GM19324 (cell line): ENCODE results near the gene CST9L.

Experiments
- ATAC-seq: cut with Tn5 transposase; IDR thresholded peaks from one replicate; pipeline ENCODE4 v1.9.1; 2021; ENCODE audit warnings: mild to moderate bottlenecking, moderate library complexity; ENCODE audit not compliant: unreplicated experiment, low FRiP score

Gene CST9L, protein sequence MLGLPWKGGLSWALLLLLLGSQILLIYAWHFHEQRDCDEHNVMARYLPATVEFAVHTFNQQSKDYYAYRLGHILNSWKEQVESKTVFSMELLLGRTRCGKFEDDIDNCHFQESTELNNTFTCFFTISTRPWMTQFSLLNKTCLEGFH

GRCh38 chr20:23568320-23568970 lies at the start of gene CST9L:
TSS of gene CST9L (minus strand) at chr20:23568484. CDS start at chr20:23568450, 34 bp downstream.
- no peak for ATAC-seq

DNA sequence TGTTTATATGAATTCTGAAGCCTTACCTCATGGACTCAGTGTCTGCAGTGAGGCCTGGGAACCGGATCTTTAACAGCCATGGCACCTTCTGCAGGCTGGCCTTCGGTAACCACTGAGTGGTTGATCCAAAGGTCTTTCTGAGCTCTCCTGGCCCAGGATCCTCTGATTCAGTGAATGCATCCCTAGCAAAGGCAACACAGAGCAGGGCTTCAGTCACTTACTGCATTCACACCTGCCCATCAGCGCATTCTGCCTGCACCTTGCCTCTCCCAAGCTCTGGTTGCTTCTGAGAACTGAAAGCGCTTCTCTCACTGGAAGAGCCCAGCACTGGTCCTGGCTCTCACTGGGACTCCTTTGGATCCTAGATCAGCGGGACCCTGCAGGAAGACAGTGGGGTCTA lies 45.9 kb upstream of the CST9L start:
- ATAC-seq, result no peak

DNA sequence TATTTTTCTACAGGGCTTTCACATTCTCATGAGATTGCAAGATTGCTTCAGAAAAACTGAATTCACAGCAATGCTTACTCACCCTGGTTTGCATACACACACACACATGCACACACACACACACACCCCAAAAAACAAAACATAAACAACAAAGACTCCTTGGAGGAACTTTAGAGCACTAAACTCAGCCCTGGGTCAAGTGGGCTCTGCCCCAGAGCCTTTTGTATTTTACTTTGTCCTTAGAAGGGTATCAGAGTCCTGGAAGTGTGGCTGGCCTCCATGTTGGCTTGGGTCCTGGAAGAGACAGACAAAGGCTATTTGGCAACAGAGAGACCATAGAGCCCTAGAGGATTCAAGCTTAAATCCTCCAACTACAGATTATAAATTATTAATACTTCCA lies 45.4 kb upstream of the CST9L start:
- ATAC-seq, result no peak

GRCh38 chr20:23612396-23612795 lies 44.1 kb upstream of the CST9L start:
- no peak for ATAC-seq

DNA sequence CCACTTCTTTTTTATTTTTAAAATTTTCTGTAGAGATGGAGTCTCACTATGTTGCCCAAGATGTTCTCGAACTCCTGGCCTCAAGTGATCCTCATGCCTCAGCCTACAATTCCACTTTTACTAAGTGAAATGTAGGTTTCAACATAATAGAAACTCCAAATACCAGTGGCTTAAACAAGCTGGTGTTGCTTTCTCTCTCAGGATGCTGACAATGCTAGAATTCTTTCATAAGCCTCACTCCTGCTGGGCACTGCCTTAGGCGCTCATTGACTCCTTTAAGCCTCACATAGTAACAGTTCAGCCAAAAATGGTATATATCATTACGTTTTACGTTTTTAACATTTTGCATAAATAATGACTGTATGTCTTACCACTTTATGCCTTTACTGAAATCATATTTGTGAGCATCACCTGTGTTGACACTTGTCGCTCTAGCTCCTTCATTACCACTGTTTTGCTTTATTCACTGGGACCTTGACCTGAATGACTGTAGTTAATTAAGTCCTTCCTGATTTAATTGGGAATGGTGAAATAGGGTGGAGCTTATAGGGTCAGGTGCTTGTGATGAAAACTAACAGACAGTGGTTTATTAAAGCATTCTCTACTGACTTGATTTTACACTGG lies 41.3 kb upstream of the CST9L start:
- ATAC-seq, result no peak

DNA sequence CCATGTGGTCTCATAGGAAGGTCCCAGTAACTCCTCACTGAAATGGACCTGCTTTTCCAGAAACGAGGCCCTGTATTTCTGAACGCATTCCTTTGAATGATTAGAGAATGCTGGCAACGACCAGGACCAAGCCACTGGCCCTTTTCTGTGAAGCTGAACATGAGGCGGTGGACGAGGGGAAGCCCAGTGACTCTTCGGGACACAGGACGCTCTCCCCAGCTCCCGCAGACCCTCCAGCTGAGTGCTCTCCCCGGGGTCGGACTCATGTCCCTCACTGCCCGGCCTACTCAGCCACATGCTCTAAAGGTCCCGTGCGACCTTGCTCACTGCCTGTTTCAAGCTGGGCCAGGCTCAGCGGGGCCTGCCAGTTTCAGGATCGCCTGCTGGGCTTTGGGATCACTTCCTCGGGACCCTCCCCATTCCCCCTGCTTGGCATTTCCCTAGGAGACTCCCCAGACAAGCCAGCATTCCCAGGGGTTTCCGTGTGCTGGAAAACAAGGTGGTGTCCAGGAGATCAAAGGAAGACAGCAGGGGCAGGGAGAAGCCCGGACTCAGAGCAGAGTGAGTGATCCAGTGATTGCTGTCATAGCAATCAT lies 40.1 kb upstream of the CST9L start:
- no peak for ATAC-seq

DNA sequence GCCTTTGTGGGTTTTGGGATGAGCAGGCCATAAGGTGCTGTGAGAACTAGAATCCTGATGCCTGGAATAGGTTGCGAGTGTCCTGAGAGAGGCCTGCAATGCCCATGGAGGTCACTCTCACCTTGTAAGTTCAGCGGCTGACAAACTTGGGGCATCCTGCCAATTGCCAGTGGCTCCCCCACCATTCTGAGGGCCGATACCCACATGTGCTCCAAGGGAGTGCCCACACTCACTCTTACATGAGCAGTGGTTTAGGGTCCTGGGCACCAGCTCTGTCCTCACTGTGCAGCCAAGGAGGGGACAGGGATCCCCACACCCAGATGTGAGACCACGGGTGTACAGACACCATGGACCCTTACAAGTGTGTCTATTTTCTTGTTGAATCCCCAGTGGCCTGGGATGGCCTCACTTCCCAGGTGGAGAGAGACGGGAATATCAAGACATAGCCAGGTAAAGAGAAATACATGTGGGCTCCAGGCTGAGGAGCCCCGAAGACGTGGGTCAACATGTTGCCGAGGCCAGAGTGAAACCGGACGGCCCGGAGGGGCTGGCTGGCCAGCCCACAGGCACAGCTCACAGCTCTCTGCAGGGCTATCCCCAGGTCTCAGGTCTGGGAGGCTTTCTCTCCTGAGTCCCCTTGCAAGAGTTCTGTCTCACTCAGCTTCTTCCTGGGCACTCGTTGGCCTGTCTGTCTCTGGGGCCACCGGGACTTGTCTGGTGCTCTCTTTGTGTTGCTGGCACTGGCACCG lies 39.4 kb upstream of the CST9L start:
- no peak for ATAC-seq

DNA sequence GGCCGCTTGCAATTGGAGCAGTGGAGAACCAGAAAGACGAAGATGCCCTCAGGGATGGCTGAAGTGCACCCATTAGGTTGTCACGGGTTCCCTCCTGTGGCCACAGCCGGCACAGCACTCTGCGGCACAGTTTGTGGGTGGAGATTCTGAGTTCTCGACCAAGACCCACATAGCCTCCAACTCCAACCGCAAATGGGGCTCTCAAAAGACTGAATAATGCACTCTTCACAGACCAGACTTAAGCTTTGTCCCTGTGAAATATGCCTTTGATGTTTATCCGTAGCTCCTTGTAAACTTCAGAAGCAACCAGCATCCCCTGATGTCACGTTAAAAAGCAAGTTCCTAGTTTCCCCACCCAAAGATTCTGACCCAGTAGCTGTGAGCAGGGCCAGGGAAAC lies 38.4 kb upstream of the CST9L start:
- peak; percentile 83 for ATAC-seq

DNA sequence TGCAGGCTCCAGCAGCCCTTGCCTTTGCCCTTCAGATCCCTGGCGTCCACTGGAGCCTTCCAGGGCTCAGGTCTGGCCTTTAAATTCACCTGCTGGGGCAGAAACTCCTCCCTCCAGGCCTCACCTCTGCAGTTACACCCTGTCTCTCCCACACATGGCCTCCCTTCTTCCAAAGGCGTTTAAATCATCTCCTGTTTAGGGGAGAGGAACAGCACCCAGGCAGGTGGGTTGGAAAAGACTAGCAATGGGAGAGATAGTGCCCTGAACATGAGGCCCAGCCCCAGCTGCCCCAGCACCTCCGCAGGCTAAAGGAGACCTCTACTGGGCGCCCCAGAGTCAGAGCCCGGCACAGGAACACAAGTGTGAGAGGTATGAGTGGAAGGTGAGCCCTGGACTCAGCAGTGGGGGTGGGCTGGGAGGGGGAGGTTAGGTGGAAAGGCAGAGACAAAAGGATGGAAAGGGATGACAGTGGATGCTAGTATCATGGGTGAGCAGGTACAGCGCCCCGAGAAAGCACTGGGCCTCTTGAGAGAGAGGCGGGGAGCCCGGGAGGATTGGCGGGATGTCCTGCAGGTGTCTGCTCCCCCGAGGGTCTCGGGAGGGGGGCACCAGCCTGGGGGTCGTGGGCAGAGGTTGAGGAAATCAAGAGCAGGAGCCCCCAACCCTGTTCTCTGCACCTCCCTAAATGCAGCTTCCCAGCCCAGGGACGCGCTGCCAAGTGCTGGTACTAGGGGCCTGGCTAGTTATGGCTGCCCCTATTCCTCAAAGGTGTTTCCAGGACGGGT lies 37.8 kb upstream of the CST9L start, which contains the start of gene CST9:
CST9 (minus strand) TSS at position 51 of the 785 bp plus-strand sequence. CDS start 53 bp downstream, outside the sequence.
- no peak for ATAC-seq

GRCh38 chr20:23604306-23604705 lies 36.0 kb upstream of the CST9L start:
- no peak for ATAC-seq

- ATAC-seq, result no peak
Measured at GRCh38 chr20:23603321-23603720, 35.0 kb upstream of the CST9L start.

DNA sequence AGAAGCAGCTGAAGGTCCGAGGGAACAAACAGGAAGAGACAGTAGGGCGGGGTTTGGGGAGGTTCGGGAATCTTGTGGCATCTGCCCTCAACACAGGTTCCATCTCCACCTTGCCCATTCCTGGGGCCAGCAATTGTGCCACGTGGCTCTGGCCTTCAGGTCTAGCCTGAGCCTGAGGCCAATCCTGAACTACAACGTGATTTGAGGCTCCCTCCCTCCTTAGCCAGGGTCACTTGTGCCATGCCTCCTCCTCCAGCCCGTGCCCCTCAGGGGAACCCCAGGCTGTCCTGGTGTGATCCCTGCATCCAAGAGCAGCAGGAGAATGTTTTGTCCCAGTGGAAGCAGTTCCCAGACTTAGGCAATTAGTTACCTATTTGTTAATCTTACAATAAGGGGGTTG lies 34.4 kb upstream of the CST9L start:
- ATAC-seq, result no peak

GRCh38 chr20:23602241-23602640 lies 34.0 kb upstream of the CST9L start:
- no peak for ATAC-seq

DNA sequence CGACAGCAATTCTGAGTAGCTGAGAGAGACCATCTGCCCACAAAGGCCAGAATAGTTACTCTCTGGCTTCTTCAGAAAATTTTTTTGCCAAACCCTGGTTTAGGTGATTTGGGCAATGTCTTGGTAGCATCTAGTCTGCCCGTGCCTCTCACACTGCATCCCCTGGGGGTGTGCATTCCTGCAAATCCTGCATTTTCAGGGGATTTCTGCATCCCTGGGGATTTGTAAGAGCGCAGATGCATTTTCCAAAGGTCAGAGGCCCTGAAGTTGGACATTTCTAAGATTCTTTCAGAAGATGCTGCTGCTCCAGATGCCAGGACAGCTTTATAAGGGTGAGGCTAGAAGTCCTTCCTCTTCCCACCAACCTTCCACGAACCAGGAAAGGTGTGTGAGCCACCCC lies 33.4 kb upstream of the CST9L start:
- no peak for ATAC-seq

DNA sequence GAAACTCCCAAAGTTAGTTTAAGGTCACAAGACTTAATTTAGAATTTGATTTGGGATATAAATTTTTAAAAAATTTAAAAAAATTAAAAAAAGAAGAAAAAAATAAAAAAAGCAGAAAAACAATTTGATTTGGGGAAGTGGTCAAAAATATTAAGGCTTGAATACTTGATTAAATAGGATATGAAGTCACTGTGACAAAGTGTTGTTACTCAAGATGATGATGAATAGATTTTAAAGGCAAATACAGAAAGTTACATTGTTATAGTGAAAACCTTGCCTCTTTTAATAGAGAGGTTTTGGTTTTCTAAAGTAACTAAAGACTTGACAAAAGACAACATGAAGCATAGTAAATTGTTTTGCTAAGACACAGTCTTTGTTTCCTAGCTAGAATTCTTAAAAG lies 30.2 kb upstream of the CST9L start:
- ATAC-seq, result no peak

GRCh38 chr20:23596579-23597250 lies 28.4 kb upstream of the CST9L start:
- no peak for ATAC-seq

GRCh38 chr20:23595941-23596340 lies 27.7 kb upstream of the CST9L start:
- ATAC-seq, result no peak

DNA sequence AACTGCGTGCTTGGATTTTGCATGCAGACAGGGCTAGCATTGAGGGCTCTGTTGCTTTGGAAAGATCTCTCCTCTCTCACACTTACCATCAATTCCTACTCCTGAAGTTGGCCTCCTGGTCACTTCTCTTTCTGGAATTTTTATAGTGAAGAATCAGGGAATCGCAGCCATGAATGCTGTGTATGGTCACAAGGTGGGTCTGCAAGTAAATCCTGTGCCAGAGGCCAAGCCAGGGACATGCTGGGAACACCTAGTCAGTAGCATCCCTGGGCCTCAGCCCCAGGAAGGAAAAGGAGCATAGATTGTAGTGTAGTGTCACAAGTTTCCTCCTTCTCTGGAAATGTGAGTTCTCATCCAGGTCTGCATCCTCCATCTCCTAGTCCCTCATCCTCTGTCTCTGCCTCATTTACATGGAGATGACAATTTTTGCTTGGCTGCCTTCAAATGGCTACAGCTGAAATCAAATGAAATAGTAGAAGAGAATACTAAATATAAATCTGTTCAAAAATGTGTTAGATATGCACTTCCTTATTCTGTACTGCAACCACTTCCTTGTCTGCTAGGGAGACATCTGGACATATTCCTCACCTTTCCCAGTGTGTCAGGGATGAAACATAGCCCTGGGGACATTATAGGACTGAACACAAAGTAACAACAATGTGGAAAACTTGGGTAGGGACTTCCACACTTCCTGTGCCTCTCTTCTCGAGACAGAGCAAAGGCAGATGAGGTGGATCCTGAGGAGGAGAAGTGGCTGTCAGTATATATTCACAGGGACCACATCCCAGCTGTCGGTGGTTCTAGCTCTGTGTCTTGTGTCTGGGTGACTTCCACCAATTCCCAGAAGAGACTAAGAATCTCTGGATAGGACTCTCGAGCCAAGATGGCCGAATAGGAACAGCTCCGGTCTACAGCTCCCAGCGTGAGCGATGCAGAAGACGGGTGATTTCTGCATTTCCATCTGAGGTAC lies 20.4 kb upstream of the CST9L start:
- no peak for ATAC-seq
